Neural cell (in vitro differentiated cells): ENCODE data around the gene MGAM2. TPM values are rescaled to one million over a fixed set of nuclear protein-coding genes. Genes with fewer than 3 reads are reported as not detected.

Source experiments
- H2AFZ ChIP-seq: fragments of 200-600, 300-800 bp; sonication (generic), shearing (Covaris generic); 2 replicates; pipeline ENCODE4 v1.6.0; 2014; ENCODE audit warnings: low read depth, mild to moderate bottlenecking, antibody characterized with exemption, low read length, moderate library complexity
- H3F3A ChIP-seq: fragments of 200-600 bp; shearing (Covaris generic); 2 replicates; pipeline ENCODE4 v1.6.1; 2016; ENCODE audit warnings: mild to moderate bottlenecking, moderate library complexity, mixed read lengths, antibody characterized with exemption, low read length; ENCODE audit not compliant: insufficient read depth, poor library complexity, severe bottlenecking
- H3K27ac ChIP-seq: fragments of 200-600, 300-800 bp; sonication (generic), shearing (Covaris generic); 2 replicates; pipeline ENCODE4 v1.5.1; 2014; ENCODE audit warnings: mild to moderate bottlenecking, low read length, moderate library complexity
- H3K27me3 ChIP-seq: fragments of 300-800, 200-600 bp; sonication (generic), shearing (Covaris generic); 2 replicates; pipeline ENCODE4 v1.6.0; 2014; ENCODE audit warnings: mild to moderate bottlenecking, low read depth, low read length, moderate library complexity; ENCODE audit not compliant: insufficient read depth
- H3K36me3 ChIP-seq: fragments of 300-800, 200-600 bp; sonication (generic), shearing (Covaris generic); 2 replicates; pipeline ENCODE4 v1.5.1; 2014; ENCODE audit warnings: mild to moderate bottlenecking, antibody characterized with exemption, low read length, moderate library complexity; ENCODE audit not compliant: insufficient read depth
- H3K4me2 ChIP-seq: fragments of 300-800, 200-600 bp; sonication (generic), shearing (Covaris generic); 2 replicates; pipeline ENCODE4 v1.6.0; 2014; ENCODE audit warnings: mild to moderate bottlenecking, low read length
- H3K4me3 ChIP-seq: fragments of 300-800, 200-600 bp; sonication (generic), shearing (Covaris generic); 2 replicates; pipeline ENCODE4 v1.5.1; 2014; ENCODE audit warnings: mild to moderate bottlenecking, low read length, moderate library complexity
- H3K79me2 ChIP-seq: fragments of 200-600 bp; shearing (Covaris generic); replicated peaks from 2 replicates; pipeline ENCODE4 v1.6.0; 2014; ENCODE audit warnings: mild to moderate bottlenecking, low read length, moderate library complexity; ENCODE audit not compliant: insufficient read depth
- H3K9ac ChIP-seq: fragments of 300-800, 200-600 bp; sonication (generic), shearing (Covaris generic); 2 replicates; pipeline ENCODE4 v1.6.1; 2016; ENCODE audit warnings: mild to moderate bottlenecking, low read length, mixed read lengths
- H3K9me2 ChIP-seq: fragments of 200-600 bp; shearing (Covaris generic); 2 replicates; pipeline ENCODE4 v1.6.1; 2016; ENCODE audit warnings: mild to moderate bottlenecking, low read length, mixed read lengths; ENCODE audit not compliant: insufficient read depth
- H3K9me3 ChIP-seq: fragments of 200-600, 300-800 bp; sonication (generic), shearing (Covaris generic); 2 replicates; pipeline ENCODE4 v1.6.1; 2016; ENCODE audit warnings: mild to moderate bottlenecking, mixed run types, low read length, moderate library complexity, mixed read lengths
- H4K20me1 ChIP-seq: fragments of 200-600 bp; shearing (Covaris generic); 2 replicates; pipeline ENCODE4 v1.6.1; 2016; ENCODE audit warnings: mild to moderate bottlenecking, mixed run types; ENCODE audit not compliant: insufficient read depth
- EP300 ChIP-seq: fragments of 450-650 bp; conservative IDR thresholded peaks from 2 replicates; pipeline ENCODE4 v1.6.1; 2014; ENCODE audit warnings: antibody characterized with exemption, mild to moderate bottlenecking, moderate library complexity; ENCODE audit not compliant: poor library complexity, severe bottlenecking
- EZH2 ChIP-seq: fragments of 200-600, 300-800 bp; shearing (Covaris generic), sonication (generic); IDR thresholded peaks from 2 replicates; pipeline ENCODE4 v1.6.1; 2014; ENCODE audit warnings: antibody characterized with exemption, low read length, borderline replicate concordance, mild to moderate bottlenecking; ENCODE audit not compliant: insufficient read depth, poor library complexity, severe bottlenecking
- MXI1 ChIP-seq: fragments of 450-650 bp; conservative IDR thresholded peaks from 2 replicates; pipeline ENCODE4 v1.6.1; 2014; ENCODE audit warnings: antibody characterized with exemption, mild to moderate bottlenecking; ENCODE audit not compliant: poor library complexity, severe bottlenecking
- POLR2AphosphoS5 ChIP-seq: IDR thresholded peaks from 2 replicates; pipeline ENCODE4 v1.6.1; 2012
- RAD21 ChIP-seq: fragments of 450-650 bp; conservative IDR thresholded peaks from 2 replicates; pipeline ENCODE4 v1.6.1; 2014; ENCODE audit warnings: antibody characterized with exemption, mild to moderate bottlenecking, moderate library complexity
- SMC3 ChIP-seq: fragments of 450-650 bp; conservative IDR thresholded peaks from 2 replicates; pipeline ENCODE4 v1.6.1; 2014; ENCODE audit warnings: antibody characterized with exemption, mild to moderate bottlenecking, moderate library complexity; ENCODE audit not compliant: poor library complexity
- TAF1 ChIP-seq: IDR thresholded peaks from 2 replicates; pipeline ENCODE4 v1.6.1; 2012; ENCODE audit warnings: low read depth
- polyA plus RNA-seq: library from polyadenylated mRNA; depleted of rRNA; stranded (reverse); fragments of >200 nt; gene quantifications from 2 replicates; pipeline ENCODE4 v1.2.3, GENCODE V29; 2014
- TF ChIP-seq, protein P1 (sequence below): fragments of 450-650 bp; IDR thresholded peaks from 2 replicates; pipeline ENCODE4 v1.5.1; 2014; ENCODE audit warnings: antibody characterized with exemption, mild to moderate bottlenecking, moderate library complexity; ENCODE audit not compliant: poor library complexity, severe bottlenecking
- TF ChIP-seq, protein P2 (sequence below): IDR thresholded peaks from 2 replicates; pipeline ENCODE4 v1.6.1; 2012; ENCODE audit warnings: borderline replicate concordance

The MGAM2 gene
- polyA plus RNA-seq, 1 donor from 2014 or later = 0.76 TPM

DNA sequence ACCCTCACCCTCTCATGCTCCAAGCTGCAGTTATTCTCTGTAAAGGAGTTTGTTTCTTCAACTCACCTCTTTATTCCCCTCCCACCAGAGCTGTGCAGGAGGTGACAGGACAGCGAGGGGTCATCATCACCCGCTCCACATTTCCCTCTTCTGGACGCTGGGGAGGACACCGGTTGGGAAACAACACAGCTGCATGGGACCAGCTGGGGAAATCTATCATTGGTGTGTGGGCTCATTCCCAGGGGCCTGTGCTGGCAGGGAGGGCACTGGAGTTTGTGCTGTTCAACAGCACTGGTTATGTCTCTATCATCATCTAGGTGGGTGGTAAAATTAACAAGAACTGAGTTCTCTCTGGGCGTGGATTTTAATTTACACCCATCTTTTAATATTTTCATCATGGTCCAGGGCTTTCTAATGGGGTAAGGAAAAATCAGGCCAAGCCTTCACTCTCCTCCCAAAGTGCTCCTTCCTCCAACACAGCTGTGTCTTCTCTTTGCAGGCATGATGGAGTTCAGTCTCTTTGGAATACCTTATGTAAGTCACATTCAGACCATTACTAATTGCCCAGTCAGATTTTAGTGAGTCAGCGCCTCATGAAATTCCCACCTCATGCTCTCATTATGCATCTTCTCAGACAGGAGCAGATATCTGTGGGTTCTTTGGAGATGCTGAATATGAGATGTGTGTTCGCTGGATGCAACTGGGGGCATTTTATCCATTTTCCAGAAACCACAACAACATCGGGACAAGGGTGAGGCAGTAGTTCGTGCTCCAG lies 84.7 kb downstream of the MGAM2 start:
- H3K27ac ChIP-seq = no peak overlapping the region
- no peaks in the 10 kb centered on the region for H3K79me2 ChIP-seq
- H3K9me2 ChIP-seq = no peaks in the 10 kb centered on the region
- H4K20me1 ChIP-seq = no peaks in the 10 kb centered on the region
- no peaks in the 10 kb centered on the region for H3K27me3 ChIP-seq
- H3K9ac ChIP-seq = no peak overlapping the region
- H3F3A ChIP-seq = no peaks in the 10 kb centered on the region
- no peak overlapping the region for H3K4me2 ChIP-seq
- no peak overlapping the region for H2AFZ ChIP-seq
- TF ChIP-seq RAD21 (no peak), MXI1 (no peak), EP300 (no peak), SMC3 (no peak), TAF1 (no peak), POLR2AphosphoS5 (no peak), EZH2 (no peak)
- TF ChIP-seq, protein P1, sequence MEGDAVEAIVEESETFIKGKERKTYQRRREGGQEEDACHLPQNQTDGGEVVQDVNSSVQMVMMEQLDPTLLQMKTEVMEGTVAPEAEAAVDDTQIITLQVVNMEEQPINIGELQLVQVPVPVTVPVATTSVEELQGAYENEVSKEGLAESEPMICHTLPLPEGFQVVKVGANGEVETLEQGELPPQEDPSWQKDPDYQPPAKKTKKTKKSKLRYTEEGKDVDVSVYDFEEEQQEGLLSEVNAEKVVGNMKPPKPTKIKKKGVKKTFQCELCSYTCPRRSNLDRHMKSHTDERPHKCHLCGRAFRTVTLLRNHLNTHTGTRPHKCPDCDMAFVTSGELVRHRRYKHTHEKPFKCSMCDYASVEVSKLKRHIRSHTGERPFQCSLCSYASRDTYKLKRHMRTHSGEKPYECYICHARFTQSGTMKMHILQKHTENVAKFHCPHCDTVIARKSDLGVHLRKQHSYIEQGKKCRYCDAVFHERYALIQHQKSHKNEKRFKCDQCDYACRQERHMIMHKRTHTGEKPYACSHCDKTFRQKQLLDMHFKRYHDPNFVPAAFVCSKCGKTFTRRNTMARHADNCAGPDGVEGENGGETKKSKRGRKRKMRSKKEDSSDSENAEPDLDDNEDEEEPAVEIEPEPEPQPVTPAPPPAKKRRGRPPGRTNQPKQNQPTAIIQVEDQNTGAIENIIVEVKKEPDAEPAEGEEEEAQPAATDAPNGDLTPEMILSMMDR = no peak
- TF ChIP-seq, protein P2, sequence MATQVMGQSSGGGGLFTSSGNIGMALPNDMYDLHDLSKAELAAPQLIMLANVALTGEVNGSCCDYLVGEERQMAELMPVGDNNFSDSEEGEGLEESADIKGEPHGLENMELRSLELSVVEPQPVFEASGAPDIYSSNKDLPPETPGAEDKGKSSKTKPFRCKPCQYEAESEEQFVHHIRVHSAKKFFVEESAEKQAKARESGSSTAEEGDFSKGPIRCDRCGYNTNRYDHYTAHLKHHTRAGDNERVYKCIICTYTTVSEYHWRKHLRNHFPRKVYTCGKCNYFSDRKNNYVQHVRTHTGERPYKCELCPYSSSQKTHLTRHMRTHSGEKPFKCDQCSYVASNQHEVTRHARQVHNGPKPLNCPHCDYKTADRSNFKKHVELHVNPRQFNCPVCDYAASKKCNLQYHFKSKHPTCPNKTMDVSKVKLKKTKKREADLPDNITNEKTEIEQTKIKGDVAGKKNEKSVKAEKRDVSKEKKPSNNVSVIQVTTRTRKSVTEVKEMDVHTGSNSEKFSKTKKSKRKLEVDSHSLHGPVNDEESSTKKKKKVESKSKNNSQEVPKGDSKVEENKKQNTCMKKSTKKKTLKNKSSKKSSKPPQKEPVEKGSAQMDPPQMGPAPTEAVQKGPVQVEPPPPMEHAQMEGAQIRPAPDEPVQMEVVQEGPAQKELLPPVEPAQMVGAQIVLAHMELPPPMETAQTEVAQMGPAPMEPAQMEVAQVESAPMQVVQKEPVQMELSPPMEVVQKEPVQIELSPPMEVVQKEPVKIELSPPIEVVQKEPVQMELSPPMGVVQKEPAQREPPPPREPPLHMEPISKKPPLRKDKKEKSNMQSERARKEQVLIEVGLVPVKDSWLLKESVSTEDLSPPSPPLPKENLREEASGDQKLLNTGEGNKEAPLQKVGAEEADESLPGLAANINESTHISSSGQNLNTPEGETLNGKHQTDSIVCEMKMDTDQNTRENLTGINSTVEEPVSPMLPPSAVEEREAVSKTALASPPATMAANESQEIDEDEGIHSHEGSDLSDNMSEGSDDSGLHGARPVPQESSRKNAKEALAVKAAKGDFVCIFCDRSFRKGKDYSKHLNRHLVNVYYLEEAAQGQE = no peak
- H3K9me3 ChIP-seq = no peaks in the 10 kb centered on the region
- H3K36me3 ChIP-seq = no peaks in the 10 kb centered on the region
- no peak overlapping the region for H3K4me3 ChIP-seq

DNA sequence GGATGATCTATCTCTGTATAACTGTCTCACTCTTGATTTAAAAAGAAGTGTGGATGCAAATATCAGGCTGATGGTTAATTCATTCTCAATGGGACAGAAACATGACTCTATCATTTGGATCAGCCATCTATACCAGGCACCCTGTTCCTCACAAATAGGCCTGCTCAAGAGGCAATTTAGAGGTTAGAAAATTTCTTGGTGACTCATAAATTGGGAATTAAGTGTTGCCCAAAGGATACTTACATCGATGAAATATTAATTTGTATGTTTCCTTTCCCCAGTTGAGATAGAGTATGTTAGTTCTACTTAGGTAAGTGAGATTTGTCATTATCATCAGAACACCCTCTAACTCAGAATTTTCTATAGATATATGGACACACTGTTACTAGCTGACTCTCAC lies 88.7 kb downstream of the MGAM2 start:
- H3K9ac ChIP-seq = no peak overlapping the region
- no peak for TF ChIP-seq SMC3
- TF ChIP-seq MXI1 = no peak

More for the DNA sequence above, 88.7 kb downstream of the MGAM2 start:
- Histone ChIP-seq H3K36me3 (no peaks in the 10 kb centered on the region), H3K79me2 (no peaks in the 10 kb centered on the region), H3K27me3 (no peaks in the 10 kb centered on the region), H4K20me1 (no peaks in the 10 kb centered on the region), H2AFZ (no peak overlapping the region), H3K9me2 (no peaks in the 10 kb centered on the region), H3K9me3 (no peaks in the 10 kb centered on the region), H3K4me3 (no peak overlapping the region), H3K4me2 (no peak overlapping the region), H3K27ac (no peak overlapping the region), H3F3A (no peaks in the 10 kb centered on the region)
